Liver (tissue), 3 donors: ENCODE results near the gene CBX5.

Source experiments
- EGR1 ChIP-seq, 2 donors: IDR thresholded peaks; 2 replicates each; pipeline ENCODE4 v1.6.1; 2016 to 2018; ENCODE audit warnings: antibody characterized with exemption in 2 of 2, low read depth in 2 of 2
- MAX ChIP-seq: IDR thresholded peaks from 2 replicates; pipeline ENCODE4 v1.6.1; 2016; ENCODE audit warnings: antibody characterized with exemption
- RAD21 ChIP-seq, 2 donors: IDR thresholded peaks; 2 replicates each; pipeline ENCODE4 v1.6.1; 2016; ENCODE audit warnings: antibody characterized with exemption in 2 of 2, mild to moderate bottlenecking in 2 of 2
- REST ChIP-seq: IDR thresholded peaks from 2 replicates; pipeline ENCODE4 v1.6.1; 2016; ENCODE audit warnings: antibody characterized with exemption, mild to moderate bottlenecking
- TAF1 ChIP-seq: conservative IDR thresholded peaks from 2 replicates; pipeline ENCODE4 v1.6.1; 2016; ENCODE audit warnings: antibody characterized with exemption, mild to moderate bottlenecking
- YY1 ChIP-seq: IDR thresholded peaks from 2 replicates; pipeline ENCODE4 v1.6.1; 2016; ENCODE audit warnings: antibody characterized with exemption, mild to moderate bottlenecking
- TF ChIP-seq, protein P1 (sequence below): fragments of 150-350 bp; IDR thresholded peaks from 2 replicates; pipeline ENCODE4 v1.5.1; 2017; ENCODE audit warnings: improper control_type of control experiment, low read depth, low read length; ENCODE audit not compliant: missing input control
- donor health status: healthy.
- donor health status: healthy.

GRCh38 chr12:54199034-54199433 is 80.9 kb downstream of the CBX5 start:
- TF ChIP-seq, protein P1, sequence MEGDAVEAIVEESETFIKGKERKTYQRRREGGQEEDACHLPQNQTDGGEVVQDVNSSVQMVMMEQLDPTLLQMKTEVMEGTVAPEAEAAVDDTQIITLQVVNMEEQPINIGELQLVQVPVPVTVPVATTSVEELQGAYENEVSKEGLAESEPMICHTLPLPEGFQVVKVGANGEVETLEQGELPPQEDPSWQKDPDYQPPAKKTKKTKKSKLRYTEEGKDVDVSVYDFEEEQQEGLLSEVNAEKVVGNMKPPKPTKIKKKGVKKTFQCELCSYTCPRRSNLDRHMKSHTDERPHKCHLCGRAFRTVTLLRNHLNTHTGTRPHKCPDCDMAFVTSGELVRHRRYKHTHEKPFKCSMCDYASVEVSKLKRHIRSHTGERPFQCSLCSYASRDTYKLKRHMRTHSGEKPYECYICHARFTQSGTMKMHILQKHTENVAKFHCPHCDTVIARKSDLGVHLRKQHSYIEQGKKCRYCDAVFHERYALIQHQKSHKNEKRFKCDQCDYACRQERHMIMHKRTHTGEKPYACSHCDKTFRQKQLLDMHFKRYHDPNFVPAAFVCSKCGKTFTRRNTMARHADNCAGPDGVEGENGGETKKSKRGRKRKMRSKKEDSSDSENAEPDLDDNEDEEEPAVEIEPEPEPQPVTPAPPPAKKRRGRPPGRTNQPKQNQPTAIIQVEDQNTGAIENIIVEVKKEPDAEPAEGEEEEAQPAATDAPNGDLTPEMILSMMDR, result no peak
- TF ChIP-seq YY1 (no peak), MAX (no peak), RAD21 (IDR thresholded peaks at IDR 0.05) (no peak), EGR1 (IDR thresholded peaks at IDR 0.05; ENCODE audit: low read depth in 2 of 2) (no peak), TAF1 (no peak), REST (no peak)
